B cell (primary cell): ENCODE results near the gene PCDHA3. TPM values are rescaled to one million over a fixed set of nuclear protein-coding genes. Genes with fewer than 3 reads are reported as not detected.
"Not testable (repeated sequence)": the region's sequence is repeated elsewhere in the genome, so short reads cannot be mapped to it uniquely, and the experiment has no call there.

Source experiments
- ATAC-seq: fragments of 200-7000 bp; cut with Tn5 transposase; one replicate; pipeline ENCODE4 v1.10.0; 2021; ENCODE audit warnings: low read depth, mild to moderate bottlenecking, moderate number of reproducible peaks, moderate library complexity
- CTCF ChIA-PET: fragments of 350-600 bp; sonication (Branson Sonifier 250); formaldehyde crosslinking; loops from one replicate; lab custom pipeline; 2021; ENCODE audit warnings: antibody characterized with exemption, inconsistent platforms; lab: Charles Lee
- POLR2A ChIA-PET: fragments of 350-600 bp; sonication (Branson Sonifier 250); formaldehyde crosslinking; loops from one replicate; lab custom pipeline; 2021; ENCODE audit warnings: antibody characterized with exemption; lab: Charles Lee
- DNase-seq: peaks from one replicate; pipeline ENCODE4 v3.0.0; 2013
- H2AFZ ChIP-seq: 2 replicates; pipeline ENCODE4 v1.6.1; 2012; ENCODE audit warnings: mild to moderate bottlenecking, low read depth, low read length; ENCODE audit not compliant: insufficient read depth, poor library complexity, severe bottlenecking
- H3K27ac ChIP-seq, 2 donors: 1 replicate in 1 of 2; 2 replicates in 1 of 2; pipeline ENCODE4 v1.5.1; 2012 to 2013; ENCODE audit warnings: low read length in 2 of 2, mild to moderate bottlenecking in 2 of 2, moderate library complexity in 1 of 2
- H3K27me3 ChIP-seq, 4 experiments: fragments of 200-600 bp in 1 of 4; sonication (generic) in 1 of 4; replicated peaks in 1 of 4; 1 replicate in 2 of 4; 2 replicates in 2 of 4; pipeline versions ENCODE4 v1.6.1 to v1.7.0; 2013 to 2016; ENCODE audit warnings: low read length in 3 of 4, mild to moderate bottlenecking in 2 of 4, mixed read lengths in 1 of 4, moderate library complexity in 1 of 4; ENCODE audit not compliant: insufficient read depth in 4 of 4, control insufficient read depth in 3 of 4; ENCODE audit errors: control extremely low read depth in 1 of 4
- H3K36me3 ChIP-seq, 2 experiments: replicated peaks in 1 of 2; 1 replicate in 1 of 2; 2 replicates in 1 of 2; pipeline versions ENCODE4 v1.6.1 to v1.7.1; 2013; ENCODE audit warnings: low read length in 1 of 2; ENCODE audit not compliant: insufficient read depth in 2 of 2, control insufficient read depth in 1 of 2; ENCODE audit errors: control extremely low read depth in 1 of 2, extremely low read depth in 1 of 2
- H3K4me1 ChIP-seq, 2 donors: fragments of 200-600 bp in 1 of 2; sonication (generic) in 1 of 2; 1 replicate in 1 of 2; 2 replicates in 1 of 2; pipeline versions ENCODE4 v1.5.1 to v1.6.1; 2013 to 2017; ENCODE audit warnings: low read length in 2 of 2; ENCODE audit not compliant: control insufficient read depth in 2 of 2, insufficient read depth in 2 of 2
- H3K4me2 ChIP-seq: replicated peaks from 2 replicates; pipeline ENCODE3; 2012; ENCODE audit warnings: mild to moderate bottlenecking, low read depth, low read length; ENCODE audit not compliant: poor library complexity, severe bottlenecking
- H3K4me3 ChIP-seq, 5 experiments: fragments of 200-600 bp in 1 of 5; sonication (generic) in 1 of 5; 1 replicate in 3 of 5; 2 replicates in 2 of 5; pipeline versions ENCODE4 v1.5.1 to v1.7.0; 2011 to 2016; ENCODE audit warnings: low read length in 4 of 5, mild to moderate bottlenecking in 4 of 5, low read depth in 2 of 5, control low read depth in 1 of 5, moderate library complexity in 1 of 5; ENCODE audit not compliant: insufficient read depth in 1 of 5; ENCODE audit errors: control extremely low read depth in 1 of 5, extremely low read depth in 1 of 5
- H3K79me2 ChIP-seq: fragments of 200-600 bp; sonication (generic); one replicate; pipeline ENCODE4 v1.6.0; 2016; ENCODE audit warnings: low read length; ENCODE audit not compliant: control insufficient read depth, insufficient read depth
- H3K9ac ChIP-seq: fragments of 200-600 bp; sonication (generic); 2 replicates; pipeline ENCODE4 v1.6.1; 2017; ENCODE audit warnings: mild to moderate bottlenecking, low read length, moderate library complexity
- H3K9me3 ChIP-seq, 3 donors: one replicate each; pipeline versions ENCODE4 v1.6.1 to v1.7.1; 2013; ENCODE audit warnings: low read length in 2 of 3; ENCODE audit not compliant: control insufficient read depth in 2 of 3, insufficient read depth in 1 of 3; ENCODE audit errors: control extremely low read depth in 1 of 3
- H4K20me1 ChIP-seq: 2 replicates; pipeline ENCODE4 v1.6.0; 2012; ENCODE audit warnings: mild to moderate bottlenecking, low read length; ENCODE audit not compliant: insufficient read depth, control insufficient read depth, poor library complexity, severe bottlenecking
- H3K27ac Mint-ChIP-seq: one replicate; pipeline ENCODE4 v1.8.0; 2021; ENCODE audit warnings: mixed read lengths
- H3K27me3 Mint-ChIP-seq: one replicate; pipeline ENCODE4 v1.8.0; 2021; ENCODE audit warnings: mixed read lengths
- H3K4me1 Mint-ChIP-seq: one replicate; pipeline ENCODE4 v1.8.0; 2021; ENCODE audit warnings: mixed read lengths
- H3K4me3 Mint-ChIP-seq: one replicate; pipeline ENCODE4 v1.8.0; 2021; ENCODE audit warnings: mixed read lengths
- H3K9me3 Mint-ChIP-seq: one replicate; pipeline ENCODE4 v1.8.0; 2022; ENCODE audit warnings: mixed read lengths; ENCODE audit not compliant: insufficient read depth
- CTCF ChIP-seq: fragments of 200-600 bp; IDR thresholded peaks from one replicate; pipeline ENCODE4 v1.8.0; 2022; ENCODE audit warnings: antibody characterized with exemption, mild to moderate bottlenecking
- EZH2 ChIP-seq: IDR thresholded peaks from 2 replicates; pipeline ENCODE4 v1.6.1; 2012; ENCODE audit warnings: borderline replicate concordance, low read depth, mild to moderate bottlenecking, moderate library complexity, low read length; ENCODE audit not compliant: insufficient read depth, poor library complexity, severe bottlenecking
- WGBS: methylation state at CpG from one replicate; pipeline ENCODE4 v1.1.5; 2013; ENCODE audit warnings: missing lambda C conversion rate; ENCODE audit not compliant: insufficient coverage; 5-methylcytosine and 5-hydroxymethylcytosine counted together
- intact Hi-C: fragments of 100-400 bp; cut with micrococcal nuclease; formaldehyde crosslinking; loops from one replicate; pipeline ENCODE4 v1.10.0; 2022
- polyA plus RNA-seq: library from polyadenylated mRNA; depleted of rRNA; stranded (reverse); fragments of >200 nt; gene quantifications from 2 replicates; pipeline ENCODE4 v1.2.3, GENCODE V29; 2012
- total RNA-seq, 2 donors: library from RNA; stranded (reverse); fragments of 120-200 nt in 1 of 2; gene quantifications; 1 replicate in 1 of 2; 2 replicates in 1 of 2; pipeline versions ENCODE4 v1.2.3 to v1.2.4, GENCODE V29; 2013 to 2022

Gene PCDHA3
- total and polyA plus RNA-seq, 2 donors (not counting 1 experiment from before 2014, with no cell fraction given): not detected

- no peak overlapping the region for H3K4me3 Mint-ChIP-seq
- CTCF ChIA-PET: no interaction called here
Measured at GRCh38 chr5:140828362-140828737, 27.5 kb downstream of the PCDHA3 start.

GRCh38 chr5:140829511-140830501 lies 28.9 kb downstream of the PCDHA3 start:
- 62% methylated on average over 93 of the region's 106 CpGs for WGBS
- H3K4me1 Mint-ChIP-seq, POLR2A ChIA-PET, H4K20me1 ChIP-seq, H2AFZ ChIP-seq, intact Hi-C loops, ATAC-seq, H3K9me3 Mint-ChIP-seq, H3K79me2 ChIP-seq, H3K4me2 ChIP-seq, H3K4me1 ChIP-seq, H3K27ac Mint-ChIP-seq, H3K27ac ChIP-seq, H3K4me3 ChIP-seq, H3K36me3 ChIP-seq, H3K9ac ChIP-seq, DNase-seq, CTCF ChIA-PET, H3K4me3 Mint-ChIP-seq: not testable (repeated sequence)
- Histone ChIP-seq H3K27me3 (peaks cover 0 to 16% (median 8%) of the 10 kb centered on the region in 4 experiments), H3K9me3 (peaks cover 0 to 30% (median 0%) of the 10 kb centered on the region in 3 donors)
- peaks cover 33% of the 10 kb centered on the region for H3K27me3 Mint-ChIP-seq

More at GRCh38 chr5:140828362-140828737, 27.5 kb downstream of the PCDHA3 start:
- no peak overlapping the region for H2AFZ ChIP-seq
- H3K4me1 ChIP-seq: no peaks in the 10 kb centered on the region
- H3K36me3 ChIP-seq: no peaks in the 10 kb centered on the region
- no peaks in the 10 kb centered on the region for H3K79me2 ChIP-seq
- POLR2A ChIA-PET: no interaction called here
- WGBS: 38% methylated on average over 12 of the region's 18 CpGs
- no peak for TF ChIP-seq EZH2
- no peak for TF ChIP-seq CTCF
- ATAC-seq: no peak
- H3K4me2 ChIP-seq: no peak overlapping the region
- no peak overlapping the region for H3K9ac ChIP-seq
- intact Hi-C loops: no loop called here
- Mint-ChIP-seq H3K9me3 (peaks cover 7% of the 10 kb centered on the region), H3K4me1 (no peaks in the 10 kb centered on the region), H3K27me3 (peaks cover 26% of the 10 kb centered on the region), H3K27ac (no peak overlapping the region)
- DNase-seq: no peak
- H4K20me1 ChIP-seq: no peaks in the 10 kb centered on the region
- H3K9me3 ChIP-seq: peaks cover 0 to 30% (median 2%) of the 10 kb centered on the region in 3 donors
- no peak overlapping the region for H3K27ac ChIP-seq
- H3K27me3 ChIP-seq: peaks cover 0 to 16% (median 6%) of the 10 kb centered on the region in 4 experiments
- H3K4me3 ChIP-seq: no peak overlapping the region
